ENCODE measurements around the gene POLN. TPM values are rescaled to one million over a fixed set of nuclear protein-coding genes. Genes with fewer than 3 reads are reported as not detected.
"Not testable (repeated sequence)": the region's sequence is repeated elsewhere in the genome, so short reads cannot be mapped to it uniquely, and the experiment has no call there.

Gene POLN
- total and polyA plus RNA-seq, 11 donors: 0.38 to 4.5 (median 1.9) TPM

DNA sequence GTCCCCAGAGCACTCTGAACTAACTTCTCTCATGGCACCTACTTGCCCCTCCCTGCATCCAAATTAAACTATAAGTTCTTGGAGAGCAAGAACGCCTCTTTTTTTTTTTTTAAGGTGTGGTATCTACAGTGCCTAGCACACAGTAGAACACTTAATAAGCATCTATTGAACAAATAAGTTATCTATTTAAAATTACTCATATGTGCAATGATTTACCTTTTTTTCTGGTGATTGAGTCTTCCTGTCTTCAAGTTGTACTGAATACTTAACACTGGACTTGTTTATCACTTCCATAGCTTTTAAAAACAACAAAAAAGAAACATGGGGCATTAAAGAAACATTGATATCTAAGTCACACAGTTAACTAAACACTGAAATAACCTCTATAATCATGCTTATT lies 29.1 kb downstream of the POLN start:
- H3K27ac ChIP-seq: no peak overlapping the region
- H3K4me3 ChIP-seq: no peak overlapping the region
- WGBS, 4 donors: 74 to 93% (median 81%) methylated on average over 1 of the region's 1 CpG
- no peak for ATAC-seq
- TF ChIP-seq POLR2A (IDR thresholded peaks at IDR 0.05) (no peak), CTCF (IDR thresholded peaks at IDR 0.05) (no peak)
- H3K36me3 ChIP-seq: peaks cover 0 to 6% (median 0%) of the 10 kb centered on the region in 9 donors
- no peaks in the 10 kb centered on the region for H3K4me1 ChIP-seq
- no peaks in the 10 kb centered on the region for H3K27me3 ChIP-seq
- intact Hi-C loops (cut with DNase I): loop anchor here in 1 of 10 donors (10.0 kb wide), 1 partner anchor 422 kb away; no protein-coding TSS in a partner anchor
- no peaks in the 10 kb centered on the region for H3K9me3 ChIP-seq
- DNase-seq: no peak

GRCh38 chr4:2202789-2203188 lies 39.1 kb downstream of the POLN start:
- H3K4me1 ChIP-seq; H3K27me3 ChIP-seq; H3K4me3 ChIP-seq; H3K9me3 ChIP-seq; intact Hi-C loops (cut with DNase I); H3K27ac ChIP-seq; ATAC-seq; DNase-seq: not testable (repeated sequence)
- peaks cover 0 to 11% (median 0%) of the 10 kb centered on the region in 9 donors for H3K36me3 ChIP-seq
- WGBS, 4 donors: 91 to 100% (median 97%) methylated on average over 1 of the region's 1 CpG

- WGBS, 4 donors: 85 to 92% (median 90%) methylated on average over 4 of the region's 4 CpGs
- Histone ChIP-seq H3K27me3 (no peaks in the 10 kb centered on the region), H3K27ac (no peak overlapping the region), H3K4me1 (no peaks in the 10 kb centered on the region), H3K9me3 (peaks cover 0 to 3% (median 0%) of the 10 kb centered on the region in 12 donors), H3K36me3 (peaks cover 0 to 21% (median 0%) of the 10 kb centered on the region in 9 donors), H3K4me3 (no peak overlapping the region)
- intact Hi-C loops (cut with DNase I): no loop called here
- ATAC-seq (no peak), DNase-seq (no peak)
- TF ChIP-seq CTCF (IDR thresholded peaks at IDR 0.05): no peak
- no peak for TF ChIP-seq POLR2A (IDR thresholded peaks at IDR 0.05)
Measured at GRCh38 chr4:2194496-2194895, 47.4 kb downstream of the POLN start.

DNA sequence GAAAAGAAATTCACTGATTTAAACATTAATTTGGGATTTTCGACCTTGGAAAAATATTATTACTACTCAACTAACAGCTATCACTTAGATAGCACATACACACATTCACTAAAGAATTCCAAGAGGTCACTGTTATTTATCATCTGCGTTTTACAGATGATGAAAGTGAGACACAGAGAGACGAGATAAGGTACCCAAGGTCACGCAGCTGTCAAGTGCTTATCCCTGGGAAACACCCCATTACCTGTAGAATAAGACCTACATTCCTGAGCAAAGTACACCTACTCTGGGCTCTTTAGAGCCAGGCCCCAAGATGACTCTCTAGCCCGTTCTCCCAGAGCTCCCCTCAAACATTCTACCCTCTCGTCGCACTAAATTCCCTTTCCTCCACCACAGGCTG lies 48.6 kb downstream of the POLN start:
- 63 to 67% (median 64%) methylated on average over 7 of the region's 7 CpGs for WGBS, 4 donors
- no peaks in the 10 kb centered on the region for H3K27me3 ChIP-seq
- no peak for ATAC-seq
- no peak for TF ChIP-seq POLR2A (IDR thresholded peaks at IDR 0.05)
- TF ChIP-seq CTCF (IDR thresholded peaks at IDR 0.05): no peak
- H3K4me1 ChIP-seq: no peaks in the 10 kb centered on the region
- intact Hi-C loops (cut with DNase I): no loop called here
- peaks cover 0 to 18% (median 0%) of the 10 kb centered on the region in 9 donors for H3K36me3 ChIP-seq
- no peak overlapping the region for H3K4me3 ChIP-seq
- DNase-seq: no peak
- H3K27ac ChIP-seq: no peak overlapping the region
- H3K9me3 ChIP-seq: peaks cover 0 to 15% (median 0%) of the 10 kb centered on the region in 12 donors

DNA sequence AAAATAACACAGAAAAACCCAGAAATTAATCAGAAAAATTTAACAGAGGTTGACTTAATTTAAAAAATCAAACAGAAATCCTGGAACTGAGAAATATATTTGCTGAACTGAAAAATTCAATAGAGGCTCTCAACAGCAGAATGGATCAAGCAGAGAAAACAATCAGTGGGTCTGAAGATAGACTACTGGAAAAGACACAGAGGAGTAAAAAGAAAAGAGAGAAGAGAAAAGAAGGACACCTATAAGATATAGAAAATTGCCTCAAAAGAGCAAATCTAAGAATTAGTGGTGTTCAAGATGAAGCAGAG lies 55.1 kb downstream of the POLN start:
- H3K4me3 ChIP-seq: no peak overlapping the region
- H3K9me3 ChIP-seq: peaks cover 0 to 45% (median 15%) of the 10 kb centered on the region in 12 donors
- no peaks in the 10 kb centered on the region for H3K27me3 ChIP-seq
- DNase-seq (no peak), ATAC-seq (no peak)
- H3K27ac ChIP-seq: no peak overlapping the region
- H3K4me1 ChIP-seq: no peaks in the 10 kb centered on the region
- no peaks in the 10 kb centered on the region for H3K36me3 ChIP-seq
- TF ChIP-seq POLR2A (IDR thresholded peaks at IDR 0.05): no peak
- TF ChIP-seq CTCF (IDR thresholded peaks at IDR 0.05): no peak
- intact Hi-C loops (cut with DNase I): no loop called here
